ENCODE data around the gene B4GALT2. TPM values are rescaled to one million over a fixed set of nuclear protein-coding genes. Genes with fewer than 3 reads are reported as not detected.

Gene B4GALT2
- total and polyA plus RNA-seq, 2 of the 8 experiments (the other 6 are each of a cell fraction or from before 2014, with no cell fraction given): 56.5 to 121 TPM

GRCh38 chr1:43963006-43963405 is 16.0 kb upstream of the B4GALT2 start:
- H3K9me3 ChIP-seq (ENCODE audit: insufficient read depth in 2 of 2, low read depth in 1 of 2, low read length in 1 of 2): no peaks in the 10 kb centered on the region
- DNase-seq (ENCODE audit: low read depth in 1 of 2, low spot score in 2 of 2): no peak
- H2BK5ac ChIP-seq (ENCODE audit: low read depth, low read length): no peak overlapping the region
- H3K9ac ChIP-seq (replicated peaks in 1 of 4; ENCODE audit: extremely low read depth in 1 of 4, low read depth in 3 of 4, low read length in 3 of 4): no peak overlapping the region
- H2AFZ ChIP-seq (ENCODE audit: low read length): no peak overlapping the region
- ChIA-PET POLR2A (ENCODE audit: partially characterized antibody) (interaction anchor here (1.0 to 1.8 kb wide), 4 partner anchors 8 to 14 kb away, joined by 3 to 5 read pairs (median 3); no protein-coding TSS in a partner anchor), CTCF (ENCODE audit: partially characterized antibody) (interaction anchor here (1.4 kb wide), 2 partner anchors 10 to 29 kb away, joined by 3 to 4 read pairs; no protein-coding TSS in a partner anchor)
- no peak overlapping the region for H4K8ac ChIP-seq (ENCODE audit: extremely low read depth, insufficient read depth, low read length)
- H3K27ac ChIP-seq (ENCODE audit: low read depth, low read length): no peak overlapping the region
- no peak overlapping the region for H4K91ac ChIP-seq (replicated peaks; ENCODE audit: insufficient read length, low read length)
- no peak overlapping the region for H2BK15ac ChIP-seq (ENCODE audit: low read length)
- no peak overlapping the region for H4K5ac ChIP-seq (ENCODE audit: insufficient read length, low read depth, low read length)
- H2BK20ac ChIP-seq (ENCODE audit: low read length): no peak overlapping the region
- no peak overlapping the region for H3K4me2 ChIP-seq (ENCODE audit: insufficient read depth in 1 of 2, low read depth in 2 of 2, low read length in 2 of 2)
- no peaks in the 10 kb centered on the region for H3K79me2 ChIP-seq (ENCODE audit: control insufficient read depth in 1 of 2, insufficient read depth in 2 of 2, low read length in 2 of 2)
- no peaks in the 10 kb centered on the region for H3K4me1 ChIP-seq (replicated peaks in 1 of 4; ENCODE audit: control insufficient read depth in 3 of 4, insufficient read depth in 4 of 4, low read length in 3 of 4)
- H3K27me3 ChIP-seq (replicated peaks in 1 of 4; ENCODE audit: control insufficient read depth in 3 of 4, extremely low read depth in 1 of 4, insufficient read depth in 3 of 4, low read length in 3 of 4): no peaks in the 10 kb centered on the region
- H3K79me1 ChIP-seq (ENCODE audit: low read depth, low read length): no peaks in the 10 kb centered on the region
- H4K20me1 ChIP-seq (replicated peaks in 1 of 2; ENCODE audit: control insufficient read depth in 1 of 2, insufficient read depth in 2 of 2, low read length in 2 of 2): peaks cover 0 to 3% of the 10 kb centered on the region in 2 experiments
- no peak overlapping the region for H3K4ac ChIP-seq (replicated peaks; ENCODE audit: insufficient read length, low read depth, low read length)
- H3K4me3 ChIP-seq (ENCODE audit: extremely low read depth in 1 of 4, insufficient read depth in 2 of 4, low read depth in 3 of 4, low read length in 4 of 4): no peak overlapping the region
- H3K18ac ChIP-seq (ENCODE audit: extremely low read depth, low read length): no peak overlapping the region
- H3K23ac ChIP-seq (ENCODE audit: insufficient read length): no peak overlapping the region
- no peak for FAIRE-seq
- H3K14ac ChIP-seq (ENCODE audit: insufficient read length): no peak overlapping the region
- 92% methylated on average over 3 of the region's 3 CpGs; no CpG with 5 or more reads in 1 of the 2 experiments for WGBS, 2 experiments (ENCODE audit: extremely low coverage in 1 of 2, insufficient coverage in 1 of 2, insufficient read length in 1 of 2, insufficient replicate concordance in 2 of 2, low coverage in 1 of 2, low lambda C conversion rate in 2 of 2, missing lambda C conversion rate in 1 of 2)
- peaks cover 0 to 4% (median 2%) of the 10 kb centered on the region in 4 experiments; a peak in 1 of 8 replicates for H3K36me3 ChIP-seq (ENCODE audit: control insufficient read depth in 2 of 4, insufficient read depth in 4 of 4, low read length in 3 of 4)
- no peak overlapping the region for H3K56ac ChIP-seq (replicated peaks; ENCODE audit: insufficient read length, low read depth, low read length)
- H2BK120ac ChIP-seq (replicated peaks; ENCODE audit: low read depth, low read length): no peak overlapping the region
- H2BK12ac ChIP-seq (ENCODE audit: low read depth, low read length): no peak overlapping the region
- H3K23me2 ChIP-seq (ENCODE audit: low read depth, low read length): peaks cover 6% of the 10 kb centered on the region; the same call in 1 of the 2 replicates
- no peak overlapping the region for H2AK5ac ChIP-seq (ENCODE audit: low read depth, low read length)
- TF ChIP-seq SRF (IDR thresholded peaks at IDR 0.05; ENCODE audit: low read depth, low read length) (no peak), TEAD4 (IDR thresholded peaks at IDR 0.05; ENCODE audit: low read depth, low read length) (no peak), EZH2 (IDR thresholded peaks at IDR 0.05; ENCODE audit: low read depth, low read length, severe bottlenecking) (no peak), USF2 (IDR thresholded peaks at IDR 0.05; ENCODE audit: low read length) (no peak), POLR2AphosphoS5 (IDR thresholded peaks at IDR 0.05; ENCODE audit: low read depth, low read length) (no peak), BRCA1 (IDR thresholded peaks at IDR 0.05; ENCODE audit: low read depth, low read length) (no peak)

Measured in H1 (cell line).